ENCODE measurements around the gene KRTAP26-1. TPM values are rescaled to one million over a fixed set of nuclear protein-coding genes. Genes with fewer than 3 reads are reported as not detected.

The KRTAP26-1 gene
- total and polyA plus RNA-seq, 3 experiments from 2014 or later: not detected

Other genes starting within 250 kb of the KRTAP26-1 start
- gene CLDN17, start 153.5 kb downstream of the KRTAP26-1 start, total RNA-seq: not detected
- gene CLDN17, start 153.5 kb downstream of the KRTAP26-1 start, polyA plus RNA-seq: not detected
- gene CLDN8, start 104.2 kb downstream of the KRTAP26-1 start, total RNA-seq: not detected
- gene CLDN8, start 104.2 kb downstream of the KRTAP26-1 start, polyA plus RNA-seq: not detected
- not detected for gene KRTAP24-1, start 37.4 kb downstream of the KRTAP26-1 start, total RNA-seq
- not detected for gene KRTAP24-1, start 37.4 kb downstream of the KRTAP26-1 start, polyA plus RNA-seq
- gene KRTAP25-1, start 30.8 kb downstream of the KRTAP26-1 start, total RNA-seq: not detected
- gene KRTAP25-1, start 30.8 kb downstream of the KRTAP26-1 start, polyA plus RNA-seq: not detected
- not detected for gene KRTAP27-1, start 17.4 kb upstream of the KRTAP26-1 start, total RNA-seq
- gene KRTAP27-1, start 17.4 kb upstream of the KRTAP26-1 start, polyA plus RNA-seq: not detected
- not detected for gene KRTAP23-1, start 28.3 kb upstream of the KRTAP26-1 start, total RNA-seq
- not detected for gene KRTAP23-1, start 28.3 kb upstream of the KRTAP26-1 start, polyA plus RNA-seq
- gene KRTAP13-2, start 52.0 kb upstream of the KRTAP26-1 start, total RNA-seq: not detected
- not detected for gene KRTAP13-2, start 52.0 kb upstream of the KRTAP26-1 start, polyA plus RNA-seq
- gene KRTAP13-1, start 75.7 kb upstream of the KRTAP26-1 start, total RNA-seq: not detected
- not detected for gene KRTAP13-1, start 75.7 kb upstream of the KRTAP26-1 start, polyA plus RNA-seq
- gene KRTAP13-3, start 105.6 kb upstream of the KRTAP26-1 start, total RNA-seq: not detected
- gene KRTAP13-3, start 105.6 kb upstream of the KRTAP26-1 start, polyA plus RNA-seq: not detected
- not detected for gene KRTAP13-4, start 109.9 kb upstream of the KRTAP26-1 start, total RNA-seq
- gene KRTAP13-4, start 109.9 kb upstream of the KRTAP26-1 start, polyA plus RNA-seq: not detected
- gene KRTAP15-1, start 120.0 kb upstream of the KRTAP26-1 start, total RNA-seq: not detected
- not detected for gene KRTAP15-1, start 120.0 kb upstream of the KRTAP26-1 start, polyA plus RNA-seq
- gene KRTAP19-1, start 160.1 kb upstream of the KRTAP26-1 start, total RNA-seq: not detected
- gene KRTAP19-1, start 160.1 kb upstream of the KRTAP26-1 start, polyA plus RNA-seq: not detected
- gene KRTAP19-2, start 167.1 kb upstream of the KRTAP26-1 start, total RNA-seq: not detected
- not detected for gene KRTAP19-2, start 167.1 kb upstream of the KRTAP26-1 start, polyA plus RNA-seq
- gene KRTAP19-3, start 171.7 kb upstream of the KRTAP26-1 start, total RNA-seq: not detected
- not detected for gene KRTAP19-3, start 171.7 kb upstream of the KRTAP26-1 start, polyA plus RNA-seq
- gene KRTAP19-4, start 176.8 kb upstream of the KRTAP26-1 start, total RNA-seq: not detected
- gene KRTAP19-4, start 176.8 kb upstream of the KRTAP26-1 start, polyA plus RNA-seq: not detected
- not detected for gene KRTAP19-5, start 181.8 kb upstream of the KRTAP26-1 start, total RNA-seq
- gene KRTAP19-5, start 181.8 kb upstream of the KRTAP26-1 start, polyA plus RNA-seq: not detected
- gene KRTAP19-6, start 221.5 kb upstream of the KRTAP26-1 start, total RNA-seq: not detected
- not detected for gene KRTAP19-6, start 221.5 kb upstream of the KRTAP26-1 start, polyA plus RNA-seq
- gene KRTAP19-7, start 241.0 kb upstream of the KRTAP26-1 start, total RNA-seq: not detected
- not detected for gene KRTAP19-7, start 241.0 kb upstream of the KRTAP26-1 start, polyA plus RNA-seq